RWPE1 (cell line): ENCODE data around the gene DMAC1.

ENCODE experiments used
- CTCF ChIA-PET: fragments of 350-600 bp; sonication (Branson Sonifier 250); formaldehyde crosslinking; extraction: SDS; loops from one replicate; lab custom pipeline; 2021; lab: Yijun Ruan, JAX
- POLR2A ChIA-PET: fragments of 400-600 bp; formaldehyde crosslinking; extraction: SDS; loops from one replicate; lab custom pipeline; 2020; ENCODE audit warnings: antibody characterized with exemption; ENCODE audit not compliant: low non-redundant PET; lab: Yijun Ruan, JAX
- DNase-seq: peaks from one replicate; pipeline ENCODE4 v3.0.0; 2012; ENCODE audit warnings: low spot score
- H3K27ac ChIP-seq: fragments of 450-650 bp; 2 replicates; pipeline ENCODE4 v1.5.1; 2017
- TF ChIP-seq, protein P1 (sequence below): fragments of 450-650 bp; conservative IDR thresholded peaks from 2 replicates; pipeline ENCODE4 v1.5.1; 2017; ENCODE audit warnings: low read depth, mild to moderate bottlenecking

Gene DMAC1

DNA sequence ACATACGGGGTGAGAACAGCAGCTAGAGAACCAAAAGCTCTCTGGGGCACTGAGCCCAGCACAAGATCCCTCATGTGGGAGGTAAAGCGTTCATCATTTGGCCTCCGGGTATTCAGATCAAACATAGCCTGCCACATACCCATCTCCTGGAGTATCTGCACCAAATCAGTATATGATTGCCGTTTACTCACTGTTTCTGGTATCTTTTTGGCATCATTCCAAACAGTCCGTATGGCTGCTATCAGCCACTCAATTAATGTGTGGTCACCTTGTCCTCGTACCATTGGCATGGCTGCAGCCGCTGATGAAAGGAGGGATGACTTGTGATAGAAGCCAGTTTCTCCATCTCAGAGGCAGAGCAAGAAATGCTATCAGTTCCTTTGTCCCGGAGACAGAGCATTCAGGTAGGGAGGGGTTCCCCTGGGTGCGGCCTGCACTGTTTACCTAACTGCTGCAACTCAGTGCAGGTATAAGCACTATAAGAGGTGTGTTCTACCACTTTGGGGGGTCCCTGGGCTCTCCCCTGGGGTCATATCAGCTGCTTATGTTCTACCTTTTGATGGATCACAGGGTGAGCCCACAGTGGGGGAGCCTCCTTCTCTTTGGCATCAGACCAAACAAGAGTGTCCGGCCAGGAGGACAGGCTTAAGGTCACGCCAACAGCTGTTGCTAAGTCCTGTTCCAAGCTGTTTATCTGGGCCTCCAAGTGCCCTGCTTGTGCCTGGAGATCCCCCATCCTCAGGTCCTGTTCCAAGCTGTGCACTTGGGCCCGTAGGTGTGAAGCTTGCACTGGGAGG, 9.4 kb downstream of the DMAC1 start:
- ChIA-PET POLR2A (no interaction called here), CTCF (no interaction called here)
- H3K27ac ChIP-seq, result no peak overlapping the region
- TF ChIP-seq, protein P1, sequence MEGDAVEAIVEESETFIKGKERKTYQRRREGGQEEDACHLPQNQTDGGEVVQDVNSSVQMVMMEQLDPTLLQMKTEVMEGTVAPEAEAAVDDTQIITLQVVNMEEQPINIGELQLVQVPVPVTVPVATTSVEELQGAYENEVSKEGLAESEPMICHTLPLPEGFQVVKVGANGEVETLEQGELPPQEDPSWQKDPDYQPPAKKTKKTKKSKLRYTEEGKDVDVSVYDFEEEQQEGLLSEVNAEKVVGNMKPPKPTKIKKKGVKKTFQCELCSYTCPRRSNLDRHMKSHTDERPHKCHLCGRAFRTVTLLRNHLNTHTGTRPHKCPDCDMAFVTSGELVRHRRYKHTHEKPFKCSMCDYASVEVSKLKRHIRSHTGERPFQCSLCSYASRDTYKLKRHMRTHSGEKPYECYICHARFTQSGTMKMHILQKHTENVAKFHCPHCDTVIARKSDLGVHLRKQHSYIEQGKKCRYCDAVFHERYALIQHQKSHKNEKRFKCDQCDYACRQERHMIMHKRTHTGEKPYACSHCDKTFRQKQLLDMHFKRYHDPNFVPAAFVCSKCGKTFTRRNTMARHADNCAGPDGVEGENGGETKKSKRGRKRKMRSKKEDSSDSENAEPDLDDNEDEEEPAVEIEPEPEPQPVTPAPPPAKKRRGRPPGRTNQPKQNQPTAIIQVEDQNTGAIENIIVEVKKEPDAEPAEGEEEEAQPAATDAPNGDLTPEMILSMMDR, result no peak
- DNase-seq, result no peak

DNA sequence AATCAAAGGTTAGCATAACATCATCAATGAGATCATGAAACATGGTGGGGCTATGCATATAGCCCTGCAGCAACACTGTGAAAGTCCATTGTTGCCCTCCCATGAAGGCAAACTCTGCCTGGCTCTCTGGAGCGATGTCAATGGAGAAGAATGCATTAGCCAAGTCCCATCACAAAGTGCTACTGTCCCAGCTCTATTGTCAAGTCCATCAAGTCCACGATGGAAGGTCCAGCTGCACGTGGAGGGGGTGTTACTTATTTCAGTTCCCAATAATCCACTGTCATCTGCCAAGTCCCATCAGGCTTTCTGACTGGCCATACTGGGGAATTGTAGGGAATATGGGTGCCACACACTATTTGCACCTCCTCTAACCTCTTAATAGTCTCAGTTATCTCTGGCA, 10.8 kb downstream of the DMAC1 start:
- POLR2A ChIA-PET, result no interaction called here

DNA sequence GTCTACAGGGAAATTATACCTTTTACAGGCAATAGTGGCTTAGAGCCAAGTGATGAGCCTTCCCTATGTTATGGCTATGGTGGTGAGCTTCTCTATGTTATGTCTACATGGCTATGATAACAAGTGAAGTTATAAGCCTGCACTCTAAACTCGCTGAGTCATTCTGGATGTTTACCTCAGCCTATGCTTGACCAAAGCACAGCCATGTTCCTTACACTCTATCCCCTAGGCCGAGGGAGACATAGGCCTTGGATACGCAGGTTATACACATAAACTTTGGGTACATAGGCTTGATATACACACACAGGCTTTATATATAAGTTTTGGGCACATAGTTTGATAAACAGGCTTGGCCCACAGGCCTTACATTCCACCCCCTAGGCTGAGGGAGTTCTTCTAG, 13.8 kb downstream of the DMAC1 start:
- no peak overlapping the region for H3K27ac ChIP-seq
- ChIA-PET POLR2A (no interaction called here), CTCF (no interaction called here)
- DNase-seq, result no peak
- TF ChIP-seq, protein P1, result no peak

More for the DNA sequence above, 10.8 kb downstream of the DMAC1 start:
- H3K27ac ChIP-seq, result no peak overlapping the region
- CTCF ChIA-PET, result interaction anchor here (0.5 to 0.8 kb wide), 2 partner anchors 8 to 915 kb away, joined by 4 read pairs; no protein-coding TSS in a partner anchor
- TF ChIP-seq, protein P1, result no peak
- DNase-seq, result no peak

DNA sequence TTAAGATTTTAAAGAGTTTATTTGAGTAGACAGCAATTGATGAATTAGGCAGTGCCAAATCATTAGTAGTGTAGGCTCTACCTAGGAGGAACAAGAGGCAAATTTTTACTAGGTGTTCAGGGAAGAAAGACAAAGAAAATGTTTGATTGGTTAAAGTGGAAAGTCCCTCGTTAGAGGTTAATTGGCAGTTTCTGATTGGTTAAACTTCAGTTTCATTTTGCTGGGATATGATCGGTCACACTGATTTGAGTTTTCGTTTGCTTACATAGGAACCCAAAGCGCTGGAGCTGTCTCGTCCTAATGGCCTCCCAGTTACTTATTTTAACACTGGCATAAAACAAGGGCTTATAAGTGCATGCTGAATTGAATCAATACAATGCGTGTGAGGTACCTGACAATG, 15.1 kb downstream of the DMAC1 start:
- DNase-seq, result no peak
- H3K27ac ChIP-seq, result no peak overlapping the region
- POLR2A ChIA-PET, result no interaction called here
- CTCF ChIA-PET, result no interaction called here
- TF ChIP-seq, protein P1, result no peak

DNA sequence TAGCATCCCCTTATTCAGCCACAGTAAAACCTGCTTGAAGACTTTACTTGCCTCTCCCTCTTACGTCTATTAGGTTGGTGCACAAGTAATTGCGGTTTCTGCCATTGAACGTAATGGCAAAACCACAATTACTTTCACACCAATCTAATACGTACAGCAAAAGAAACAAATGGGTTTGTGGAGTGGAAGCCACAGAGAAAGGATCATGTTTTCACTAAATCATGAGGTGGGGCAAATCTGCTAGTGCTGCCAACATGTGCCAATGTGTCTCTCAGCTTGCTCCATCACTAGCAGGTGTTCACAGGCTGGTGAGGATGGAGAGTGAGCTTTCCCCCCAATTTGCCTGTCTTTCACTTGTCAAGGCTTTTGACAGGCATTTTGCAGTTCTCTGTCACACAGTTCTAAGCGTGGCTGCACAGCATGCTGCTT, 15.9 kb downstream of the DMAC1 start:
- no peak overlapping the region for H3K27ac ChIP-seq
- POLR2A ChIA-PET, result no interaction called here
- CTCF ChIA-PET, result no interaction called here
- DNase-seq, result no peak
- TF ChIP-seq, protein P1, result no peak

DNA sequence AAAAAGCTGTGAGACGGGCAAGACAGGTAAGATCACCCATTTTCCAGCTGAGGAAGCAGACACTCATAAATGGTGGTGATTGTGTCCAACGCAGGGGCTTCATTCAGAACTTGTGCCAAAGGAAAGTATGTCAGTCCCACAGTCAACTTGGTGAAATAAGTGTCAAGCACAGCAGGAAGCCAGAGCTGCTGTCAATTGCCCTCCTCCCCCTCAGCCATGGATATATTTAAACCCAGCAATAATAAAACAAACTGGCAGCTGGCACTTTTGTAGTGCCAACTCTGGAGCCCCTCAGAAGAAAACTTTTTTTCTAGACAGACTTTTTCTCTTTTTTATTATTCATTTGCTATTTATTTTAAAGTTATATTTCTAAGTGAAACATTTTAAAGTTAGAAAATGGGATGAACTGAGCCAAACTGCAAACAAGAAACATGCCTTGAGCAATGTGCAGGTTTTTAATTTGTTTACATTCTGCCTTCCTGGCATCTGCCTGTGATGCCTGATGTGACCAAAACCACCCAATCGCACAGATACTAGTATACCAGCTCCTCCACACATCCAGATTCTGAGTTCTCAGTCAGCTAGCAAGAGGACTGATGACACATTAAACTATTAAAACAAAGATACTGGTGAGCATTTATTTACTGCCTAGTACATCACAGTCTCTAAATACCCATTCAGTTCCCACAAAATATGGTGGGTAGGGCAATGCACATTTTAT, 17.0 kb downstream of the DMAC1 start:
- DNase-seq, result no peak
- TF ChIP-seq, protein P1, result no peak
- no peak overlapping the region for H3K27ac ChIP-seq
- POLR2A ChIA-PET, result no interaction called here
- CTCF ChIA-PET, result no interaction called here
